ENCODE data around the gene NLK. TPM values are rescaled to one million over a fixed set of nuclear protein-coding genes. Genes with fewer than 3 reads are reported as not detected.

The NLK gene
- total RNA-seq, 1 experiment from 2014 or later = 28.0 TPM

DNA sequence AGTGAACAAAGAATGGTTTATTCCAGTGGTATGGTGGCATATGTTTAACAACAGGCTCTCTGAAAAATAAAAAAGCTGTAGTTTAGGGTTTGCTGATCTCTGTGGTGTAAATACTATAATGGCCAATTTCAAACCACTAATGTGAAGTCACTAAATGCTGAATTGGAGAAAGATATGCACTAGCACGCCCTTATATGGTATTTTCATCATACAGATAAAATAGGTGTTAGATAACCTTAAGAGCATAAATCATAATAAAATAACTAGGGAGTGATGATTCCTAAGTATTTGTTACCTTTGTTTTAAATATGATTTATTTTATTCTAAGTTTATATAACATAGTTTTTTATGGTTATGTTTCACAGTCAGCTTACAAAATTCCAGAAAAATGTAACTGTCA lies 17.2 kb downstream of the NLK start:
- intact Hi-C loops (cut with micrococcal nuclease; ENCODE audit: unreplicated experiment) = no loop called here
- no peak for ATAC-seq
- ChIA-PET CTCF (no interaction called here), POLR2A (no interaction called here)
- in situ Hi-C loops (cut with HindIII; ENCODE audit: low pct_unique_long_range_greater_than_20kb, low sequenced_read_pairs) = no loop called here
- Histone ChIP-seq H3K27ac (ENCODE audit: low read length) (no peak overlapping the region), H3K27me3 (ENCODE audit: control insufficient read depth, insufficient read depth, low read length) (no peaks in the 10 kb centered on the region), H3K36me3 (ENCODE audit: control insufficient read depth, insufficient read depth, low read length) (no peaks in the 10 kb centered on the region), H3K9me3 (ENCODE audit: control insufficient read depth, insufficient read depth, low read depth, low read length) (no peaks in the 10 kb centered on the region), H3K4me1 (ENCODE audit: control insufficient read depth, insufficient read depth, low read length) (peaks cover 16% of the 10 kb centered on the region), H3K4me3 (ENCODE audit: low read depth in 2 of 2, low read length in 2 of 2) (no peak overlapping the region)
- DNase-seq (ENCODE audit: low read depth, low spot score) = no peak
- TF ChIP-seq, protein P1, sequence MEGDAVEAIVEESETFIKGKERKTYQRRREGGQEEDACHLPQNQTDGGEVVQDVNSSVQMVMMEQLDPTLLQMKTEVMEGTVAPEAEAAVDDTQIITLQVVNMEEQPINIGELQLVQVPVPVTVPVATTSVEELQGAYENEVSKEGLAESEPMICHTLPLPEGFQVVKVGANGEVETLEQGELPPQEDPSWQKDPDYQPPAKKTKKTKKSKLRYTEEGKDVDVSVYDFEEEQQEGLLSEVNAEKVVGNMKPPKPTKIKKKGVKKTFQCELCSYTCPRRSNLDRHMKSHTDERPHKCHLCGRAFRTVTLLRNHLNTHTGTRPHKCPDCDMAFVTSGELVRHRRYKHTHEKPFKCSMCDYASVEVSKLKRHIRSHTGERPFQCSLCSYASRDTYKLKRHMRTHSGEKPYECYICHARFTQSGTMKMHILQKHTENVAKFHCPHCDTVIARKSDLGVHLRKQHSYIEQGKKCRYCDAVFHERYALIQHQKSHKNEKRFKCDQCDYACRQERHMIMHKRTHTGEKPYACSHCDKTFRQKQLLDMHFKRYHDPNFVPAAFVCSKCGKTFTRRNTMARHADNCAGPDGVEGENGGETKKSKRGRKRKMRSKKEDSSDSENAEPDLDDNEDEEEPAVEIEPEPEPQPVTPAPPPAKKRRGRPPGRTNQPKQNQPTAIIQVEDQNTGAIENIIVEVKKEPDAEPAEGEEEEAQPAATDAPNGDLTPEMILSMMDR (IDR thresholded peaks at IDR 0.05) = no peak
- TF ChIP-seq, protein P2, sequence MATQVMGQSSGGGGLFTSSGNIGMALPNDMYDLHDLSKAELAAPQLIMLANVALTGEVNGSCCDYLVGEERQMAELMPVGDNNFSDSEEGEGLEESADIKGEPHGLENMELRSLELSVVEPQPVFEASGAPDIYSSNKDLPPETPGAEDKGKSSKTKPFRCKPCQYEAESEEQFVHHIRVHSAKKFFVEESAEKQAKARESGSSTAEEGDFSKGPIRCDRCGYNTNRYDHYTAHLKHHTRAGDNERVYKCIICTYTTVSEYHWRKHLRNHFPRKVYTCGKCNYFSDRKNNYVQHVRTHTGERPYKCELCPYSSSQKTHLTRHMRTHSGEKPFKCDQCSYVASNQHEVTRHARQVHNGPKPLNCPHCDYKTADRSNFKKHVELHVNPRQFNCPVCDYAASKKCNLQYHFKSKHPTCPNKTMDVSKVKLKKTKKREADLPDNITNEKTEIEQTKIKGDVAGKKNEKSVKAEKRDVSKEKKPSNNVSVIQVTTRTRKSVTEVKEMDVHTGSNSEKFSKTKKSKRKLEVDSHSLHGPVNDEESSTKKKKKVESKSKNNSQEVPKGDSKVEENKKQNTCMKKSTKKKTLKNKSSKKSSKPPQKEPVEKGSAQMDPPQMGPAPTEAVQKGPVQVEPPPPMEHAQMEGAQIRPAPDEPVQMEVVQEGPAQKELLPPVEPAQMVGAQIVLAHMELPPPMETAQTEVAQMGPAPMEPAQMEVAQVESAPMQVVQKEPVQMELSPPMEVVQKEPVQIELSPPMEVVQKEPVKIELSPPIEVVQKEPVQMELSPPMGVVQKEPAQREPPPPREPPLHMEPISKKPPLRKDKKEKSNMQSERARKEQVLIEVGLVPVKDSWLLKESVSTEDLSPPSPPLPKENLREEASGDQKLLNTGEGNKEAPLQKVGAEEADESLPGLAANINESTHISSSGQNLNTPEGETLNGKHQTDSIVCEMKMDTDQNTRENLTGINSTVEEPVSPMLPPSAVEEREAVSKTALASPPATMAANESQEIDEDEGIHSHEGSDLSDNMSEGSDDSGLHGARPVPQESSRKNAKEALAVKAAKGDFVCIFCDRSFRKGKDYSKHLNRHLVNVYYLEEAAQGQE (IDR thresholded peaks at IDR 0.05; ENCODE audit: insufficient read depth in 1 of 2, low read depth in 2 of 2, low read length in 1 of 2) = no peak
- TF ChIP-seq POLR2AphosphoS5 (IDR thresholded peaks at IDR 0.05; ENCODE audit: low read depth, low read length) = no peak
- no peak for TF ChIP-seq TCF7L2 (IDR thresholded peaks at IDR 0.05; ENCODE audit: low read depth, low read length)
- no peak for TF ChIP-seq SIN3A (IDR thresholded peaks at IDR 0.05; ENCODE audit: borderline replicate concordance, insufficient read depth, low read depth, low read length)
- no TSS peak for BruUV-seq (replicated peaks)

DNA sequence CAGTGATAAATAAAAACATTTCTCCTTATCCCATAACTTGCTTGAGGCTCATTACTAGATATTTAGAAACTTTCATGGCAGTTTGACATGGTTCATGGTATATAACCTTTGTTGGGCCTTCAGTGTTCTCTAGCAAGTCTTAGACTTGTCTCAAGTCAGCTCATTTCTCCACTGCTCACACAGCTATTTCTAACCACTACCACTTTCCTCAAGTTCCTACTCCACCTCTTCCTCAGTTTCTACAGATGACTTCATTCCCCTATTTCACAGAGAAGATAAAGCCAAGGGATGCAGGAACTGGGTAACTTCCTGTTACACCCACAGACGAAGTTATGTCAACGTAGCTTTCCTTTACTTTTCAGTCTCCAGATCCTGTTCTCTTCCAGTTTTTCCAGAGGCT lies 23.2 kb downstream of the NLK start:
- in situ Hi-C loops (cut with HindIII; ENCODE audit: low pct_unique_long_range_greater_than_20kb, low sequenced_read_pairs) (no loop called here), intact Hi-C loops (cut with micrococcal nuclease; ENCODE audit: unreplicated experiment) (loop anchor here (5.0 kb wide), 1 partner anchor 48 kb away; no protein-coding TSS in a partner anchor)
- TF ChIP-seq TCF7L2 (IDR thresholded peaks at IDR 0.05; ENCODE audit: low read depth, low read length) (no peak), POLR2AphosphoS5 (IDR thresholded peaks at IDR 0.05; ENCODE audit: low read depth, low read length) (no peak), SIN3A (IDR thresholded peaks at IDR 0.05; ENCODE audit: borderline replicate concordance, insufficient read depth, low read depth, low read length) (no peak)
- TF ChIP-seq, protein P2 (IDR thresholded peaks at IDR 0.05; ENCODE audit: insufficient read depth in 1 of 2, low read depth in 2 of 2, low read length in 1 of 2) = no peak
- TF ChIP-seq, protein P1 (IDR thresholded peaks at IDR 0.05) = no peak
- POLR2A ChIA-PET = no interaction called here
- no peaks in the 10 kb centered on the region for H3K4me1 ChIP-seq (ENCODE audit: control insufficient read depth, insufficient read depth, low read length)
- no peak overlapping the region for H3K27ac ChIP-seq (ENCODE audit: low read length)
- no peaks in the 10 kb centered on the region for H3K27me3 ChIP-seq (ENCODE audit: control insufficient read depth, insufficient read depth, low read length)
- H3K4me3 ChIP-seq (ENCODE audit: low read depth in 2 of 2, low read length in 2 of 2) = no peak overlapping the region
- CTCF ChIA-PET = no interaction called here
- DNase-seq (ENCODE audit: low read depth, low spot score) = no peak
- ATAC-seq = no peak
- H3K36me3 ChIP-seq (ENCODE audit: control insufficient read depth, insufficient read depth, low read length) = no peaks in the 10 kb centered on the region
- H3K9me3 ChIP-seq (ENCODE audit: control insufficient read depth, insufficient read depth, low read depth, low read length) = no peaks in the 10 kb centered on the region
- BruUV-seq (replicated peaks) = no TSS peak
